ENCODE measurements around the gene DYNC1I1. TPM values are rescaled to one million over a fixed set of nuclear protein-coding genes. Genes with fewer than 3 reads are reported as not detected.

Gene DYNC1I1
- total RNA-seq, 1 donor from 2014 or later = 4.4 TPM

DNA sequence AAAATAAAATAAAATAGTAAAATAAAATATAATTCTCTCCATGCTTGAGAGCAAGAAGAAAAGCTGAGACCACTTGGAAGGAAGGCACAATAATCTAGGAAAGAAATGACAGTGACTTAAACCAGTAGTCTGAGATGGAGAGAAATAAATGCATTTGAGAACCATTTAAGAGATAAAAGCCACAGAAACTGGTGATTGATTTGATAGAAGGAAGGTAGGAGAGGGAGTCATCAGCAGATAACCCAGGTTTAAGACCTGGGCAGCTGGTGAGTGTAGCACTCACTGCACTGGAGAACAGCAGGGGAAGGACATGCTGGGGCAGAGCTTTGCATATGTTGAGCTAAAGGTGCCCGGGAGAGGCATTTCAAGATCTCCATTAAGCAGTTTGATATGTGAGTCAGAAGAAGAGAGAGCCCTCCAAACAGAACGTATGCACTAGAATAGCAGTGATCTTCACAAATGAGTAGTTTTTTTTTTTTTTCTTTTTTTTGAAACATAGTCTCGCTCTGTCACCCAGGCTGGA is 268.0 kb downstream of the DYNC1I1 start:
- no peak for DNase-seq (ENCODE audit: low spot score in 2 of 2, unreplicated experiment in 2 of 2)
- Mint-ChIP-seq H3K9me3 (no peaks in the 10 kb centered on the region), H3K4me3 (no peak overlapping the region), H3K36me3 (no peaks in the 10 kb centered on the region), H3K4me1 (no peaks in the 10 kb centered on the region), H3K27me3 (ENCODE audit: low read depth) (no peaks in the 10 kb centered on the region), H3K27ac (no peak overlapping the region)
- TF ChIP-seq, protein P1, sequence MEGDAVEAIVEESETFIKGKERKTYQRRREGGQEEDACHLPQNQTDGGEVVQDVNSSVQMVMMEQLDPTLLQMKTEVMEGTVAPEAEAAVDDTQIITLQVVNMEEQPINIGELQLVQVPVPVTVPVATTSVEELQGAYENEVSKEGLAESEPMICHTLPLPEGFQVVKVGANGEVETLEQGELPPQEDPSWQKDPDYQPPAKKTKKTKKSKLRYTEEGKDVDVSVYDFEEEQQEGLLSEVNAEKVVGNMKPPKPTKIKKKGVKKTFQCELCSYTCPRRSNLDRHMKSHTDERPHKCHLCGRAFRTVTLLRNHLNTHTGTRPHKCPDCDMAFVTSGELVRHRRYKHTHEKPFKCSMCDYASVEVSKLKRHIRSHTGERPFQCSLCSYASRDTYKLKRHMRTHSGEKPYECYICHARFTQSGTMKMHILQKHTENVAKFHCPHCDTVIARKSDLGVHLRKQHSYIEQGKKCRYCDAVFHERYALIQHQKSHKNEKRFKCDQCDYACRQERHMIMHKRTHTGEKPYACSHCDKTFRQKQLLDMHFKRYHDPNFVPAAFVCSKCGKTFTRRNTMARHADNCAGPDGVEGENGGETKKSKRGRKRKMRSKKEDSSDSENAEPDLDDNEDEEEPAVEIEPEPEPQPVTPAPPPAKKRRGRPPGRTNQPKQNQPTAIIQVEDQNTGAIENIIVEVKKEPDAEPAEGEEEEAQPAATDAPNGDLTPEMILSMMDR (IDR thresholded peaks at IDR 0.05; ENCODE audit: unreplicated experiment) = no peak

DNA sequence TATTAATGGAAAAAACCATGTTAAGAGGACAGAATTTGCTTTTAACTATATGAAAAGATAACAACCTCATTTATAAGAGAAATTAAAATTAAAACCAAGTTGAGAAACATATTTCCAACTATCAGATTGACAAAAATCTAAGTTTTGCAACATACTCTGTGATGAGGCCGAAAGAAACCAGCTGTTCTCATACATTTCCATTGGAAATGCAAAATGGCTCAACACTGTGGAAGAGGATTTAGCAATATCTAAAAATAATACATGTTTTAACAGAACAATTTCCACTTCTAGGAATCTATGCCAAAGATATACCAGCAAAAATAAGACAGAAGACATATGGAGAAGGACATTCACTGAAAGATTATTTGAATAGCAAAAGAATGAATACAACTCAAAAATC is 268.8 kb downstream of the DYNC1I1 start:
- no peaks in the 10 kb centered on the region for H3K4me1 Mint-ChIP-seq
- TF ChIP-seq, protein P1 (IDR thresholded peaks at IDR 0.05; ENCODE audit: unreplicated experiment) = no peak
- no peak for DNase-seq (ENCODE audit: low spot score in 2 of 2, unreplicated experiment in 2 of 2)
- H3K9me3 Mint-ChIP-seq = no peaks in the 10 kb centered on the region
- no peaks in the 10 kb centered on the region for H3K36me3 Mint-ChIP-seq
- no peak overlapping the region for H3K27ac Mint-ChIP-seq
- no peak overlapping the region for H3K4me3 Mint-ChIP-seq
- H3K27me3 Mint-ChIP-seq (ENCODE audit: low read depth) = no peaks in the 10 kb centered on the region

DNA sequence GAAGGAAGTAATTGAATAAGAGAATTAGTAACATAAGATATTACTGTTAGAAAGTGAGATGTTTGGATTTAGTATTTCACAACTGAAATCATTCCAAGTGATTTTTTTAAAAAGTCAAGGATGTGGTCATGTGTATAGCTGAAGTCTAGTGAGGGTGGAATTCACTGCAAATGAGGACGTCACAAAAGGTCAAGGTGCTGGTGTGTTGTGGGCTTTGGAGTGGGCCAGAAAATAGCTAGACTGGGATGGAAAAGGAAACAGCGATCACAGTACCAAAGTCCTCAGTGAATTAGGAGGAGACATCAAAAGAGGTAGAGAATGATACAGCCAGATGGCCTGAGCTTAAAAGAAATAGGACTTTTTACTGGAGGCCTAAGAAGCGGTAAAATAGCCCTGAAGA is 272.8 kb downstream of the DYNC1I1 start:
- no peak overlapping the region for H3K27ac Mint-ChIP-seq
- no peaks in the 10 kb centered on the region for H3K27me3 Mint-ChIP-seq (ENCODE audit: low read depth)
- H3K36me3 Mint-ChIP-seq = no peaks in the 10 kb centered on the region
- DNase-seq (ENCODE audit: low spot score in 2 of 2, unreplicated experiment in 2 of 2) = no peak
- TF ChIP-seq, protein P1 (IDR thresholded peaks at IDR 0.05; ENCODE audit: unreplicated experiment) = no peak
- H3K4me1 Mint-ChIP-seq = no peaks in the 10 kb centered on the region
- no peak overlapping the region for H3K4me3 Mint-ChIP-seq
- H3K9me3 Mint-ChIP-seq = no peaks in the 10 kb centered on the region

DNA sequence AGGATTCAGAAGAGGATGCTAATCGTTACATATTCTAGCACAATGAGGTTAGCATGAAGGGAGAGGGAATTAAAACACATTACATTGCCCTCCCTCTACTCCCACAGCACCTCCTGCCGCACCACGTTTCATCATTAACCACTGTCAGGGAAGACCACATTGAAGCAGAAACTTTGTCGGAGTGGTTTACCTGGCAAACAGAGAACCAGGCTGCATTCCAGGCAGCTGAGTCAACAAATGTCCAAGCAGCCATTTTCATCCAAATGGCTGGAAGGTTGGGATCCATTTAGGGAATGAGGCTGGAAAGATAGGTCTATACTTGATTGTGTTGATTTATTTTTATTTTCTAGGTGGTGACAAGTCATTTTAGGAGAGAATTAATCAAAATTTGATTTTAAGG is 273.6 kb downstream of the DYNC1I1 start:
- TF ChIP-seq, protein P1 (IDR thresholded peaks at IDR 0.05; ENCODE audit: unreplicated experiment) = no peak
- H3K27ac Mint-ChIP-seq = no peak overlapping the region
- H3K9me3 Mint-ChIP-seq = no peaks in the 10 kb centered on the region
- H3K36me3 Mint-ChIP-seq = no peaks in the 10 kb centered on the region
- H3K4me3 Mint-ChIP-seq = no peak overlapping the region
- no peak for DNase-seq (ENCODE audit: low spot score in 2 of 2, unreplicated experiment in 2 of 2)
- H3K4me1 Mint-ChIP-seq = no peaks in the 10 kb centered on the region
- H3K27me3 Mint-ChIP-seq (ENCODE audit: low read depth) = no peaks in the 10 kb centered on the region

DNA sequence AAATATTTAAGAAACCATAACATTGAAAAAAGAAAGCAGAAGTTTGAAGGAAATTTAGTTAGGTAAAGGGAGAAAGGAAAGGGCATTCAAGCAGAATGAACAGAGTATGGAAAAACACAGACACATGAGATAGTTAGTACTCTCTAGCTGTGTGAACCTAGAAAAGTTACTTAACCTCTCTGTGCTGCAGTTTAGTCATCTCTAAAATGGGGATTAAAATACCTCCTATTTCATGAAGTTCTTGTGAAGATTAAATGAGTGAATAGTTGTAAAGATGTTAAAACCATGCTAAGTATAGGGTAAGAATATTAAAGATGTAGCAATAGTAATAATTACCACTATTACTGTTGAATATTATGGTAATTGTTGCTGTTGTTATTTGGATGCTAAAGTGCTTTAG is 279.9 kb downstream of the DYNC1I1 start:
- Mint-ChIP-seq H3K9me3 (no peaks in the 10 kb centered on the region), H3K36me3 (no peaks in the 10 kb centered on the region), H3K27ac (no peak overlapping the region), H3K4me3 (no peak overlapping the region), H3K4me1 (no peaks in the 10 kb centered on the region), H3K27me3 (ENCODE audit: low read depth) (peaks cover 2% of the 10 kb centered on the region)
- no peak for DNase-seq (ENCODE audit: low spot score in 2 of 2, unreplicated experiment in 2 of 2)
- TF ChIP-seq, protein P1 (IDR thresholded peaks at IDR 0.05; ENCODE audit: unreplicated experiment) = no peak

Measured in mesothelial cell of epicardium (in vitro differentiated cells).